ENCODE data around the gene OR10AG1.

OR10AG1 gene

GRCh38 chr11:55969845-55970244, at the start of gene OR10AG1:
Gene OR10AG1, minus strand, starts transcription at chr11:55969945. Its CDS starts 38 bp downstream, at chr11:55969907.
- DNase-seq, result no peak

GRCh38 chr11:56013805-56014204, 44.1 kb upstream of the OR10AG1 start:
- DNase-seq, result no peak

- no peak for DNase-seq
Observed at GRCh38 chr11:56010716-56011115, 41.0 kb upstream of the OR10AG1 start.

GRCh38 chr11:55994525-55994924, 24.8 kb upstream of the OR10AG1 start, which contains the start of gene OR5F1:
Gene OR5F1, minus strand, starts transcription at chr11:55994625. Its CDS starts 0 bp downstream, at chr11:55994625.
- no peak for DNase-seq

- no peak for DNase-seq
Observed at GRCh38 chr11:55970935-55971334, 1.2 kb upstream of the OR10AG1 start.

- no peak for DNase-seq
Observed at GRCh38 chr11:55967914-55968313, 1.8 kb downstream of the OR10AG1 start.

- no peak for DNase-seq
Observed at GRCh38 chr11:55966391-55966790, 3.4 kb downstream of the OR10AG1 start.

- DNase-seq, result no peak
Observed at GRCh38 chr11:55956521-55956920, 13.2 kb downstream of the OR10AG1 start.

GRCh38 chr11:55949330-55949729, 20.4 kb downstream of the OR10AG1 start:
- no peak for DNase-seq

GRCh38 chr11:55942785-55943392, 26.9 kb downstream of the OR10AG1 start:
- no peak for DNase-seq

GRCh38 chr11:55936300-55936699, 33.4 kb downstream of the OR10AG1 start, which contains the start of gene OR5I1:
Gene OR5I1, minus strand, starts transcription at chr11:55936400. Its CDS starts 0 bp downstream, at chr11:55936400.
- no peak for DNase-seq

GRCh38 chr11:55920537-55920936, 49.2 kb downstream of the OR10AG1 start:
- DNase-seq, result no peak
